Ishikawa (cell line): Measurements from ENCODE around the gene BCR.

ENCODE experiments used
- CEBPB ChIP-seq: IDR thresholded peaks from 2 replicates; pipeline ENCODE4 v1.6.1; 2012
- CREB1 ChIP-seq: IDR thresholded peaks from 2 replicates; pipeline ENCODE4 v1.6.1; 2012; ENCODE audit warnings: low read depth
- EGR1 ChIP-seq: IDR thresholded peaks from 2 replicates; pipeline ENCODE4 v1.6.1; 2012
- EP300 ChIP-seq: IDR thresholded peaks from 2 replicates; pipeline ENCODE4 v1.6.1; 2012; ENCODE audit warnings: borderline replicate concordance
- FOXM1 ChIP-seq: IDR thresholded peaks from 2 replicates; pipeline ENCODE4 v1.6.1; 2012; ENCODE audit warnings: low read depth, borderline replicate concordance
- NFIC ChIP-seq: IDR thresholded peaks from 2 replicates; pipeline ENCODE4 v1.6.1; 2012
- RAD21 ChIP-seq: IDR thresholded peaks from 2 replicates; pipeline ENCODE4 v1.6.1; 2012; ENCODE audit warnings: low read depth
- REST ChIP-seq: IDR thresholded peaks from 2 replicates; pipeline ENCODE4 v1.6.1; 2012; ENCODE audit warnings: low read depth, mild to moderate bottlenecking
- TAF1 ChIP-seq: IDR thresholded peaks from 2 replicates; pipeline ENCODE4 v1.6.1; 2012; ENCODE audit warnings: low read depth, mild to moderate bottlenecking
- TCF12 ChIP-seq: IDR thresholded peaks from 2 replicates; pipeline ENCODE4 v1.6.1; 2012; ENCODE audit warnings: low read depth
- TEAD4 ChIP-seq: IDR thresholded peaks from 2 replicates; pipeline ENCODE4 v1.6.1; 2012
- USF1 ChIP-seq: IDR thresholded peaks from 2 replicates; pipeline ENCODE4 v1.6.1; 2012
- YY1 ChIP-seq: IDR thresholded peaks from 2 replicates; pipeline ENCODE4 v1.6.1; 2012; ENCODE audit warnings: low read depth
- ZBTB7A ChIP-seq: IDR thresholded peaks from 2 replicates; pipeline ENCODE4 v1.6.1; 2012; ENCODE audit warnings: low read depth
- TF ChIP-seq, protein P1 (sequence below): IDR thresholded peaks from 2 replicates; pipeline ENCODE4 v1.6.1; 2012

The BCR gene

DNA sequence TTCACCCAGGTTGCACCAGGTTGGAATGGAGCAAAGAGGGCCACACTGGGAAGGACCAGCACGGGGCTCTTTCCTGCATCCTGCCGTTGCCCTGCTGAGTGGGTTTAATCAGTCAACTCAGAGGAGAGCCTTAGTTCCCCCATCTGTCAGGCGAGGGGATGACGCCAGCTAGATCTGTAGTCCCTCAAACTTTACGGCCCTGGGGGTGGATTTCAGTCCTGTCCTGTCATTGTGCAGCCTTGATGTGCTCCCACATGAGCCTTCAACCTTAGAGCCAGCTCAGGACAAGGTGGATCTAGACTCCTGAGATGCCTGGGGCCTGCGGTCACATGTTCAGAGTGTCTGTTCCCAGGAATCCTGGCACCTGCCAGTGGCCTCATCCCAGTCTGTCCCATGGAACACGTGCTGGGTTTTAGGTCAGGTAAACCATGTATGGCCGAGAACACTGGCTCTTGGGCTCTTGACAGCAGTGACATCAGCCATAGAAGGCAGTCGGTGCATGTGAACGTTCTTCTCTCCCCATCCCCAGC is 104.3 kb downstream of the BCR start:
- no peak for TF ChIP-seq YY1
- TF ChIP-seq NFIC = no peak
- TF ChIP-seq EP300 = no peak
- TF ChIP-seq CEBPB = no peak
- TF ChIP-seq CREB1 = no peak
- TF ChIP-seq TEAD4 = no peak
- TF ChIP-seq TAF1 = no peak

GRCh38 chr22:23285236-23285635 is 104.9 kb downstream of the BCR start:
- TF ChIP-seq, protein P1, sequence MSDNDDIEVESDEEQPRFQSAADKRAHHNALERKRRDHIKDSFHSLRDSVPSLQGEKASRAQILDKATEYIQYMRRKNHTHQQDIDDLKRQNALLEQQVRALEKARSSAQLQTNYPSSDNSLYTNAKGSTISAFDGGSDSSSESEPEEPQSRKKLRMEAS = no peak
- TF ChIP-seq TAF1 = no peak
- no peak for TF ChIP-seq YY1
- no peak for TF ChIP-seq TCF12
- TF ChIP-seq NFIC = no peak
- TF ChIP-seq USF1 = no peak

GRCh38 chr22:23285734-23286133 is 105.4 kb downstream of the BCR start:
- no peak for TF ChIP-seq CREB1
- no peak for TF ChIP-seq USF1
- TF ChIP-seq RAD21 = no peak
- no peak for TF ChIP-seq TEAD4
- no peak for TF ChIP-seq TCF12
- no peak for TF ChIP-seq NFIC
- TF ChIP-seq REST = no peak
- TF ChIP-seq TAF1 = no peak
- TF ChIP-seq, protein P1 = no peak
- no peak for TF ChIP-seq YY1
- no peak for TF ChIP-seq FOXM1
- TF ChIP-seq EGR1 = no peak
- TF ChIP-seq EP300 = no peak
- TF ChIP-seq CEBPB = no peak
- no peak for TF ChIP-seq ZBTB7A

DNA sequence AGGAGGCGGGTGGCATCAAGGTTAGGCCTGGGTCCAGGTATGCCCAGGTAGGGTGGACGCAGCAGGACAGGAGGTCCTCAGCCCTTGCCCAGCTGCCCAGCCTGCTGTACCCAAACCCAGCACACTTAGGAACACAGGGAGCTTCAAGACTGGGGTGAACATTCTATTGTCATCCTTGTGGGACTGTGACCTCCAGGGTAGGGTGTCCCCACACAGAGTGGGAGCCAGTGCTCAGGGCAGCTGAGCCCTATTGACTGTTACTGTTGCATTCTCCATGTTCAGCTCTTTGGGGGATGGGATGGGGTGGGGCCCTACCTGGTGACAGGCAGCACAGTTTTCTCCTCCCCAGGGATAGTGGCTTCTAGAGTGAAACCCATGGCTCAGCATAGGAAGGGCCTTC is 106.0 kb downstream of the BCR start:
- no peak for TF ChIP-seq REST
- TF ChIP-seq TCF12 = no peak
- TF ChIP-seq EP300 = no peak
- no peak for TF ChIP-seq RAD21
- no peak for TF ChIP-seq TAF1
- TF ChIP-seq USF1 = no peak
- TF ChIP-seq TEAD4 = no peak
- TF ChIP-seq NFIC = no peak
- no peak for TF ChIP-seq EGR1

DNA sequence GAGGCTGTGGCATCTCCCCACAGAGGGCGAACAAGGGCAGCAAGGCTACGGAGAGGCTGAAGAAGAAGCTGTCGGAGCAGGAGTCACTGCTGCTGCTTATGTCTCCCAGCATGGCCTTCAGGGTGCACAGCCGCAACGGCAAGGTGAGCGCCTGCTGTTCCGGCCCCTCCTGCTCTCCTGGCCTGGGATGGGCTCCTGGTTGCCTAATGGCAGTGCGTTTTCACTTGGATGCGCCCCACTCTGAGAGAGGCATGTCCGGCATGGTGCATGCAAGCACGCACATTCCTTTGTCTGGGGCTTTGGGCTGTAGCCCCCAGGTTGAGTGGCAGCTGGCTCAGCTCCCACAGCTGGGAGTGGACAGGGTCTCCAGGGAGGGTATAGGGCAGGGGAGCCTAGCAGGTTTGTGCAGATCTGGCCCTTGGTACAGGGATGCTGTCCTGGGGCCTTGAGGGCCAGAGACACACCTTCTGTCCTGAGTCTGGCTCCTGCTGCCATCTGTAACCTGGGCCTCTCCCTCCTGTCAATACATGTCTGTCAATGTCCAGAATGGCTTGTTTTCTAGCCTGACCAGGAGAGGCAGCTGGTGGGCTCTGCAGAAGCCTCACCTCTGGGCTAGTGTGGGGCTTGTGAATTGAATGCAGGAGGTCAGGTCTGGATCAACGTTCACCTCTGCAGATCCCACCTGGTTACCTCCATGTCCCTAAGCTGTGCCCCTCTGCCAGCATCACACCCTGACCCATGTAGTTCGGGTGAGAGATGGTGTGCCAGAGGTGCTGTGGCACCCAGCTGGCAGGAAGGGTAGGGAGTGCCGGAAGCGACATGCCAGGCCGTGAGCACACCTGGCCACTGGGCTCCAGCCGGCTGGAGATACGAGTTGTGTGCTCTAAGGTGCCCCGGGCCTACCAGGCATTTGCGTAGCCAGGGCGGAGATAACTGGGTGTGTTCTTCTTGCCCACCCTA is 107.1 kb downstream of the BCR start:
- no peak for TF ChIP-seq ZBTB7A
- TF ChIP-seq, protein P1 = no peak
- TF ChIP-seq TCF12 = no peak
- TF ChIP-seq REST = no peak
- no peak for TF ChIP-seq FOXM1
- no peak for TF ChIP-seq YY1
- TF ChIP-seq EGR1 = no peak
- TF ChIP-seq RAD21 = no peak
- TF ChIP-seq USF1 = no peak
